ENCODE data around the gene FOXP2. TPM values are rescaled to one million over a fixed set of nuclear protein-coding genes. Genes with fewer than 3 reads are reported as not detected.
"Not testable (repeated sequence)": the region's sequence is repeated elsewhere in the genome, so short reads cannot be mapped to it uniquely, and the experiment has no call there.

Gene FOXP2
- total RNA-seq, 1 donor from 2014 or later, result 10.1 TPM

DNA sequence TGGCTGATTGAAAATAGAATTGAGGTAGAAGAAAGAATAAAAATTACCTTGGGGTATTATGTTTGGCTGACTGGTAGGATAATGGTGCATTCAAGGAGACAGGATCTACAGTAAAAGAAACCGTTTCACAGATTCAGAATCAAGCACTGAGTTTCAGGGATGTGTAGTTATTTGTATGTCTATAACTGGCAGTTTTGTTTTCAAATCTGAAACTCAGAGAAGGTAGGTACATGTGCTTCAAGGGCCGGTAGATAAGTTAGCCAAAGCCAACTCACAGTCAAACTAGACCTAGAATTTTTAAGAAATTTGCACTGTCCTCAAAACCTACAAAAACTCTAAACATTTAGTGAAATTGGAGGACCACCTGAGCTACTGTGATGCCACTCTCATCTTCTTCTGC, 191.5 kb downstream of the FOXP2 start:
- TF ChIP-seq, protein P1, sequence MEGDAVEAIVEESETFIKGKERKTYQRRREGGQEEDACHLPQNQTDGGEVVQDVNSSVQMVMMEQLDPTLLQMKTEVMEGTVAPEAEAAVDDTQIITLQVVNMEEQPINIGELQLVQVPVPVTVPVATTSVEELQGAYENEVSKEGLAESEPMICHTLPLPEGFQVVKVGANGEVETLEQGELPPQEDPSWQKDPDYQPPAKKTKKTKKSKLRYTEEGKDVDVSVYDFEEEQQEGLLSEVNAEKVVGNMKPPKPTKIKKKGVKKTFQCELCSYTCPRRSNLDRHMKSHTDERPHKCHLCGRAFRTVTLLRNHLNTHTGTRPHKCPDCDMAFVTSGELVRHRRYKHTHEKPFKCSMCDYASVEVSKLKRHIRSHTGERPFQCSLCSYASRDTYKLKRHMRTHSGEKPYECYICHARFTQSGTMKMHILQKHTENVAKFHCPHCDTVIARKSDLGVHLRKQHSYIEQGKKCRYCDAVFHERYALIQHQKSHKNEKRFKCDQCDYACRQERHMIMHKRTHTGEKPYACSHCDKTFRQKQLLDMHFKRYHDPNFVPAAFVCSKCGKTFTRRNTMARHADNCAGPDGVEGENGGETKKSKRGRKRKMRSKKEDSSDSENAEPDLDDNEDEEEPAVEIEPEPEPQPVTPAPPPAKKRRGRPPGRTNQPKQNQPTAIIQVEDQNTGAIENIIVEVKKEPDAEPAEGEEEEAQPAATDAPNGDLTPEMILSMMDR (IDR thresholded peaks at IDR 0.05), result no peak
- Histone ChIP-seq H3K27ac (no peak overlapping the region), H3K27me3 (ENCODE audit: low read depth) (no peaks in the 10 kb centered on the region), H3K9me3 (no peaks in the 10 kb centered on the region), H3K4me3 (no peak overlapping the region), H3K4me1 (no peaks in the 10 kb centered on the region), H3K36me3 (no peaks in the 10 kb centered on the region)
- DNase-seq (no peak), ATAC-seq (no peak)
- intact Hi-C loops (cut with DNase I), result no loop called here

DNA sequence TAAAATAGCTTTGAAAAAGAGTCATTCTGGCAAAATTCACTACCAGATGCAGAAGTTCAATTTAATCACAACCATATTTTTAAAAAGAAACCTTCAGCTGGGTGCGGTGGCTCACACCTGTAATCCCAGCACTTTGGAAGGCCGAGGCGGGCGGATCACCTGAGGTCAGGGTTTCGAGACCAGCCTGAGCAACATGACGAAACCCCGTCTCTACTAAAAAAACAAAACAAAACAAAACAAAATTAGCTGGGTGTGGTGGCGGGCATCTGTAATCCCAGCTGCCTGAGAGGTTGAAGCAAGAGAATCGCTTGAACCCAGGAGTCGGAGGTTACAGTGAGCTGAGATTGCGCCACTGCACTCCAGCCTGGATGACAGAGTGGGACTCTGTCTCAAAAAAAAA, 194.2 kb downstream of the FOXP2 start:
- H3K4me3 ChIP-seq; H3K27ac ChIP-seq; intact Hi-C loops (cut with DNase I); DNase-seq; H3K9me3 ChIP-seq; ATAC-seq; H3K36me3 ChIP-seq; H3K4me1 ChIP-seq; H3K27me3 ChIP-seq (ENCODE audit: low read depth): not testable (repeated sequence)

- Histone ChIP-seq H3K36me3 (no peaks in the 10 kb centered on the region), H3K4me3 (no peak overlapping the region), H3K27me3 (ENCODE audit: low read depth) (no peaks in the 10 kb centered on the region), H3K27ac (no peak overlapping the region), H3K4me1 (no peaks in the 10 kb centered on the region), H3K9me3 (no peaks in the 10 kb centered on the region)
- TF ChIP-seq, protein P1 (IDR thresholded peaks at IDR 0.05), result no peak
- DNase-seq, result no peak
- no peak for ATAC-seq
- intact Hi-C loops (cut with DNase I), result no loop called here
Measured at GRCh38 chr7:114620208-114620607, 205.6 kb downstream of the FOXP2 start.

DNA sequence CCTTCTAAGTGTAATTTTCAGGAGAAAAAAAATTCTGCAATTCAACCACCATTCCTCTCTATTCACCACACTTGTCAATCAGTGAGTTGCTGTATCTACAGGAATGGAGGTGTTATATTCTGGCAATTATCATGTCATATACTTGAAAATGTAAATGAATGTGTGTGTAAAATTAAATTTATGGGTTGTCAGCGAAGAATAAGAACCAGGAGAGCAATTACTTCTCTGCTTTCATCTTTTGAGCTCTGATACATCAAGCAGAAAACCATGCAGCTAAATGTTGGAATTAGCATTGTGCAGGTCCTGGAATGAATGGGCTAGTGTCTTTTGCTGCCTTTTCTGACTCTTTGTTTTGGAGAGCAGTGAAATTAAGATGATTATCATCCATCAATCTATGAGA, 207.6 kb downstream of the FOXP2 start:
- Histone ChIP-seq H3K4me1 (no peaks in the 10 kb centered on the region), H3K27me3 (ENCODE audit: low read depth) (no peaks in the 10 kb centered on the region), H3K36me3 (no peaks in the 10 kb centered on the region), H3K27ac (no peak overlapping the region), H3K9me3 (no peaks in the 10 kb centered on the region), H3K4me3 (no peak overlapping the region)
- TF ChIP-seq, protein P1 (IDR thresholded peaks at IDR 0.05), result no peak
- intact Hi-C loops (cut with DNase I), result no loop called here
- ATAC-seq (no peak), DNase-seq (no peak)

GRCh38 chr7:114623146-114623545, 208.5 kb downstream of the FOXP2 start:
- intact Hi-C loops (cut with DNase I), result no loop called here

GRCh38 chr7:114627231-114627630, 212.6 kb downstream of the FOXP2 start:
- intact Hi-C loops (cut with DNase I), result no loop called here
- Histone ChIP-seq H3K4me3 (no peak overlapping the region), H3K27me3 (ENCODE audit: low read depth) (no peaks in the 10 kb centered on the region), H3K27ac (no peak overlapping the region), H3K36me3 (no peaks in the 10 kb centered on the region), H3K4me1 (no peaks in the 10 kb centered on the region), H3K9me3 (no peaks in the 10 kb centered on the region)
- TF ChIP-seq, protein P1 (IDR thresholded peaks at IDR 0.05), result no peak
- no peak for ATAC-seq
- DNase-seq, result no peak

More at GRCh38 chr7:114623146-114623545, 208.5 kb downstream of the FOXP2 start:
- Histone ChIP-seq H3K4me3 (no peak overlapping the region), H3K4me1 (no peaks in the 10 kb centered on the region), H3K27me3 (ENCODE audit: low read depth) (no peaks in the 10 kb centered on the region), H3K9me3 (no peaks in the 10 kb centered on the region), H3K27ac (no peak overlapping the region), H3K36me3 (no peaks in the 10 kb centered on the region)
- ATAC-seq, result no peak
- no peak for DNase-seq
- TF ChIP-seq, protein P1 (IDR thresholded peaks at IDR 0.05), result no peak

All from lower lobe of right lung (tissue), 2 donors.